ENCODE data around the gene HPRT1.

Gene HPRT1

GRCh38 chrX:134476284-134476683 lies 16.3 kb downstream of the HPRT1 start:
- DNase-seq (ENCODE audit: low spot score), result no peak

DNA sequence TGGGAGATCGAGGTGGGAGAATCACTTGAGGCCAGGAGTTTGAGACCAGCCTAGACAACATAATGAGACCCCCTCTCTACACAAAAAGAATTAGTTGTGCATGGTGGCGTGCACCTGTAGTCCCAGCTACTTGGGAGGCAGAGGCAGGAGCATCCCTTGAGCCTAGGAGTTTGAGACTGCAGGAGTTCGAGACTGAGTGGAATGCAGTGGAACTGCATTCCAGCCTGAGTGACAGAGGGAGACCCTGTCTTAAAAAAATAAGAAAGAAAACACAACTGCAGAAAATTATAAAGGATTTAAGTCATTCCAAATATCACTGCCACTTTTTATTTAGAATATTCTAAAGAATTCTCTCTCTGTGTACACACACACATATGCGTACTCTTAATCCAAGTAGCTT lies 18.4 kb downstream of the HPRT1 start:
- DNase-seq (ENCODE audit: low spot score), result no peak

GRCh38 chrX:134480061-134480460 lies 20.1 kb downstream of the HPRT1 start:
- DNase-seq (ENCODE audit: low spot score), result no peak

GRCh38 chrX:134481339-134481738 lies 21.4 kb downstream of the HPRT1 start:
- DNase-seq (ENCODE audit: low spot score), result no peak

DNA sequence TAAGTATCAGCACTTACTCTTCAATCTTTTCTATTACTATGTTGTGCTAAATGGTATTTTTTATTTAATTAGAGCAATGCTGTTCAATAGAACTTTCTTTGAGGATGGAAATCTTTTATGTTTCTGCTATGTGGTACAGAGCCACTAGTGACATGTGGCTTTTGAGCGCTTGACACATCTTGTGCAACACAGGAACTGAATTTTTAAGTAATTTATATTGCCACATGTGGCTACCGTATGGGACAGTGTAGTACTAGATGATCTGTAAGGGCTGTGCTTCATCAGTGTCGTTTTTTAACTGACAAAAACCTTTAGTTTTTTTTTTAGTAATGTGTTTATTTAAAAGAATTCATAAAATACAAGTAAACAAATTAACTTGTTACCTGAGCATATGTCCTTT lies 22.4 kb downstream of the HPRT1 start:
- no peak for DNase-seq (ENCODE audit: low spot score)

DNA sequence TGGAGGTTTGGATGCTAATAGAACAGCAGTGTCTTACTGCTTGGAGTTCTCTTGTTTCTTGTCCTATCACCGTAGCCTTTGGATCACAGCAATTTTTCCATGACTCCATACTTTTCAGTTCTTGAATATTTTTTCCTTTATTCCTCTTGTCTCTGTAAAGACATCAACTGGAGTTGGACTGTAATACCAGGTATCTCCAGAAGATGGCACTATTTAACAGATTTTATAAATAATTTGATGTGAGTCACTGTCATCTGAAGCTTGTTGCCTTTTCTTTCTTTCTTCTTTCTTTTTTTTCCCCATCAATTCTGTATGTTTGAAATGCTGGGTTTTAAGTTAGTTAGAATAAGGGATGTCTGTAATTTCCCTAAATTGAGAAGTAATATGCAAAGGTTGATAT lies 24.1 kb downstream of the HPRT1 start:
- DNase-seq (ENCODE audit: low spot score), result peak; percentile 42

DNA sequence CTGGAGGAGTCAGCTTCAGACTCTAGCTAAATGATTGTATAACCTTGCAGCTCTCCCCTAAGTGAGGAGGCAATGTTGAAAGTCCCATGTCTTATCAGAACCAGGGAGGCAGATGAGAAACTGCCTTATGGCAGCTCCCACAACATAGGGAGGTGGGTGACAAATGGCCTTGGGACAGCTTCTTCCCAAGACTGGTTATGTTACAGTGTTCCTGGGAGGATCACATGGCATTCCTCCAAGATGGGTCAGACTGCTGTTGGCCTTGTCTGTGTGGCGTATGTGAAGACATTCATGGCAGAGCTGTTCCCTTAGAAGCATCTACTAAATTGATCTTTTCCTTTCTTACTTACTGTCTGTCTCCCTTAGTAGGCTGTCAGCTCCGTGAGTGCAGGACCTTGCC lies 42.0 kb downstream of the HPRT1 start:
- no peak for DNase-seq (ENCODE audit: low spot score)

DNA sequence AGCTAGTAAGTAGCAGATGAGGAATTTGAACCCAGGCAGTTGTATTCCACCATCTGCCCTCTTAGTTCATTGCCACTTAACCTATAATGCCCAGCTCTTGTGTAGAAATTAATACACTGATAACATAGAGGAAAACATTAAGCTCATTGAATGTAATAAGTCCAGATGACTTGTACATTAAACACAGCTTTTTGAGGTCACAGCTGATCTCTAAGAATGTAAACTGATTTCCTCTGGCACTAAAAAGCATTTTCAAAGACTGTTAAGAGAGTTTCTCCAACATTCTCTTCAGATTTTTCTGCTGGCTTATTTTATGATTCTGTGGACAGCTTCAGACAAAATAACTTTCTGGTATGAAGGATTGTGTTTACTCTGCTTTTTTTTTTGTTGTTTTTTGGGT lies 42.7 kb downstream of the HPRT1 start:
- no peak for DNase-seq (ENCODE audit: low spot score)

- no peak for DNase-seq (ENCODE audit: low spot score)
Measured at GRCh38 chrX:134512566-134512965, 52.6 kb downstream of the HPRT1 start.

- DNase-seq (ENCODE audit: low spot score), result no peak
Measured at GRCh38 chrX:134513091-134513490, 53.1 kb downstream of the HPRT1 start.

DNA sequence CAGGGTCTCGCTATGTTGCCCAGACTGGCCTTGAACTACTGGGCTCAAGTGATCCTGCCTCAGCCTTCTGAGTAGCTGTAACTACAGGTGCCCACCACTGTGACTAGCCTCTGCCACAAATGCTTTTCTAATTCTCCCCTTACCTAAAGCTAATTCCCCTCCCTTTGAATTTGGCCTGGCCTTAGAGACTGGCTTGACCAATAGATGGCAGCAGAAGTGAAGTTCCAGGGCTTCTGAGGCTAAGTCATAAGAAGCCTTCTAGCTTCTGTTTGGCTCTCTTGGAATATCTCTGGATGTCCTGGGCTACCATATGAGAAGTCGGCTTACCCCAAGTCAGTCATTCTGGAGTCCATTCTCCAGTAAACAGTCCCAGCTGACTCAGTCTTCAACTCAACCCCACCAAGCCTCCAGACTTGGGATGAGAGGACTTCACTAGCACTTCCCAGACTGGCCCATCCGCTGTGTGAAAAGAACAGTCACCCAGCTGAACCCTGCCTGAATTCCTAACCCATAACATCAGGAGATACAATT lies 61.0 kb downstream of the HPRT1 start:
- no peak for DNase-seq (ENCODE audit: low spot score)

- no peak for DNase-seq (ENCODE audit: low spot score)
Measured at GRCh38 chrX:134524181-134524580, 64.2 kb downstream of the HPRT1 start.

- DNase-seq (ENCODE audit: low spot score), result no peak
Measured at GRCh38 chrX:134525086-134525792, 65.3 kb downstream of the HPRT1 start.

- DNase-seq (ENCODE audit: low spot score), result no peak
Measured at GRCh38 chrX:134526399-134526798, 66.4 kb downstream of the HPRT1 start.

DNA sequence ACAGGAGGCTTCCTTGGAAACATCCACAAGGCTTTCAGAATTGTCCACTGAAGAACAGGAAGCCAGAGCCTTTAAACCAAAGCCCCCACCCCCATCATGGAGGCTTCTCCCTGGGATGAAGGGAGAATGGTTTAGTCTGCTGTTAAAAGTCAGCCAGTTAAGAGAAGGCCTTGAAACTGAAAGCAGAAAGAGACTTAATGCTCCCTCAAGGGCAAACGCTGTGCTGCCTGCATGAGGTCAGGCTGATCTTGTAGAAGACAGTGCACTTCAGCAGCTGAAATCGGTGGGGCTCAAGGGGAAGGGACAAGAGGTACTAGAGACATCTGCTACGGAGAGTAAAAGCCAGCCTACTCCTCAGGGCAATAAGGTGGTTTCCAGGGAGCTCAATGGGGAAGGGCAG lies 69.0 kb downstream of the HPRT1 start:
- DNase-seq (ENCODE audit: low spot score), result no peak

GRCh38 chrX:134529481-134529880 lies 69.5 kb downstream of the HPRT1 start:
- DNase-seq (ENCODE audit: low spot score), result no peak

DNA sequence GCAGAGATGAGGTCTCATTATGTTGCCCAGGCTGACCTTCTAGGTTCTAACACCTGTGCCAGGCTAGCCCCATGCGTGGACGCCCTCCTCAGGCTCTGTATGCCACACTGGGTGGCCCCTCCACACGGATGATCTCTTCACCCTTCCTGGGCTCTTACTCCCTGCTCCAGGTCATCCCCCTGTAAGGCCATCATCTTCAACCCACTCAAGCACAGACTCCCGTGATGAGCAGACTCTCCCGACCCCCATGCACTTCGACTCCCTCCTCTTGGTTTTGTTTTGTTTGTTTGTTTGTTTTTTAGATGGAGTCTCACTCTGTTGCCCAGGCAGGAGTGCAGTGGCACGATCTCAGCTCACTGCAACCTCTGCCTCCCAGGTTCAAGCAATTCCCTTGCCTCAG lies 70.9 kb downstream of the HPRT1 start:
- no peak for DNase-seq (ENCODE audit: low spot score)

DNA sequence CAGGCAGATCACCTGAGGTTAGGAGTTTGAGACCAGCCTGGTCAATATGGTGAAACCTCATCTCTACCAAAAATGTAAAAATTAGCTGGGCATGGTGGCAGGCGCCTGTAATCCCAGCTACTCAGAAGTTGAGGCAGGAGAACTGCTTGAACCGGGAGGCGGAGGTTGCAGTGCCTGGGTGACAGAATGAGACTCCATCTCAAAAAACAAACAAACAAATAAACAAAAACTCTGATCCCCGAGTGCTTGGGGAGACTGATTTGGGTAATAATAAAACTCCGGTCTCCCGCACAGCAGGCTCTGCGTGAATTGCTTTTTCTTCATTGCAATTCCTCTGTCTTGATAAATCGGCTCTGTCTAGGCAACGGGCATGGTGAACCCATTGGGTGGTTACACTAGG lies 73.4 kb downstream of the HPRT1 start:
- no peak for DNase-seq (ENCODE audit: low spot score)

- no peak for DNase-seq (ENCODE audit: low spot score)
Measured at GRCh38 chrX:134533952-134534351, 74.0 kb downstream of the HPRT1 start.

DNA sequence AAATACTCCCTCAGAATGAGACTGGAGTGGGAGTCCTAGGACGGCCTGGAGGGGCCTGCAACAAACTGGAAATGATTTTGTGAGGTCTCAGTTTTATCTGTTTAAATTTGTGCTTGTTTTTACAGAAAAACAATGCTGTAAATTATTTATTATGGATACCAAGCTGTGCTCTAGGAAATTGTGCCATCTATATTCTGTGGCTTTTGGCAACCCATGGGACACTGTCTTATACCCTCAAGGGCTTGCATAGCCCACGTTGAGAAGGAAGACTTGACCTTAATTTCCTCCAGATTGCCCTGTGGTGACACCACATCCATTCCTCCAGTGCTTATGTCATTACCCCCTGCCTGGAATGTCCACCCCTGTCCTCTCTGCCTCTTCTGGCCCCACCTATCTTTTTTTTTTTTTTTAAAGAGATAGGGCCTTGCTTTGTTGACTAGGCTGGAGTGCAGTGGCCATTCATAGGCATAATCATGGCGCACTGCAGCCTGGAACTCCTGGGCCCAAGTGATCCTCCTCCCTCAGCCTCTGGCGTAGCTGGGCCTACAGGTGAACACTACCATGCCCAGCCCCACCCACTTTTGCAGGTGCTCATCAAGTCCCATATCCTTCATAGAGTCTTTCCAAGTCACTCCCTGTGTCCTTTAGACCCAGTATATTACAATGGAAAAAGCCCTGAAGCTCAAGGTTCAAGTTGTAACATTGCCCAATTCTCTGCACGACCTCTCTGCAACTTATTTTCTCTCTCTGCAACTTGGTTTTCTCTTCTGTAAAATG lies 77.4 kb downstream of the HPRT1 start:
- no peak for DNase-seq (ENCODE audit: low spot score)

DNA sequence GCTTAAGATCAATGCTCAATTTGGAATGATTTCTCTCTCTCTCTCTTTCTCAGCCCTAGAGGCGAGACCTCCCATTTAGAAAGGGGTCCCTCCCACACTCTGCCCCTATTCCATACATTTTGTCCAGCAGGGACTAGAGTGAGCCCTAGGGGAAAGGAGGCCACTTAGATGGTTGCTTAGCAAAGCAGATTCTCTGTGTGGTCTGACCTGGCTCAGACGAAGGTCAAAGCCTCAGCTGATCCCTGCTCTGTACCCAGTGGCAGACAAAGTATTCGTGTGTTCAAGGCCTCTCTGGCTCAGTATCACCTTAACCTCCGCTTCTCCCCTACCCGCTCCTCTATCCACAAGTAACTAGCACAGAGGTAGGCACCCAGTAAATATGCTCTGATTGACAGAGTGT lies 78.4 kb downstream of the HPRT1 start:
- DNase-seq (ENCODE audit: low spot score), result no peak

GRCh38 chrX:134541906-134542305 lies 81.9 kb downstream of the HPRT1 start:
- no peak for DNase-seq (ENCODE audit: low spot score)

DNA sequence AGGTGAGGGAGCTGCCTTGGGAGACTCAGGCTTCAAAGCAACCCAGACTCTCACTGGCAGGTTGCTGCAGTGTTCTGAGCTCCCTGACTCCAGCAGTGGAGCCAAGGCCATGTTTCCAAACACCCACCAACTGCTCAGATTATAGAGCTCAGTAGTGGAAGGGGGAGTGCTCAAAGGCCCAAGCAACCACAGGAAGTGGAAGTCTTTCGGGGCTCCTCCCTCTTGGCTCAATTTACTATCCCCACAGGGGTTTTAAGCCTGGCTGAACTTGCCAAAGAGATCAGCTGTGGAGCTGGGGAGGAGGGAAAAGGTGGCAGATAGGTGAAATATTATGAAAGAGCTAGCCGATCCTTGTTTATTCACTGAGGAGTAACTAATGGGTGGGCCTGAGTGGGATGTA lies 82.5 kb downstream of the HPRT1 start:
- DNase-seq (ENCODE audit: low spot score), result no peak

- DNase-seq (ENCODE audit: low spot score), result no peak
Measured at GRCh38 chrX:134543288-134543687, 83.3 kb downstream of the HPRT1 start.

Data from CD4-positive, alpha-beta T cell treated with Interleukin-15 for 4 hours (primary cell).